HepG2 (cell line): Measurements from ENCODE around the gene ASB16. TPM values are rescaled to one million over a fixed set of nuclear protein-coding genes. Genes with fewer than 3 reads are reported as not detected.

Experiments used
- ATAC-seq: fragments of 200-7000 bp; cut with Tn5 transposase; 3 replicates; pipeline ENCODE4 v1.9.1; 2020; ENCODE audit warnings: mild to moderate bottlenecking, moderate library complexity
- BruUV-seq: library from RNA; stranded (reverse); fragments of 400-500 nt; replicated peaks from 2 replicates; lab custom pipeline; 2021; lab: Mats Ljungman, UMichigan
- CTCF ChIA-PET: fragments of 300-600 bp; formaldehyde crosslinking; extraction: SDS; loops from one replicate; lab custom pipeline; 2021; ENCODE audit warnings: low total read pairs, inconsistent platforms, low intra/inter-chr PET ratio; lab: Yijun Ruan, JAX
- POLR2A ChIA-PET: fragments of 350-600 bp; sonication (Branson Sonifier 250); formaldehyde crosslinking; loops from one replicate; lab custom pipeline; 2020; ENCODE audit warnings: antibody characterized with exemption, inconsistent platforms; lab: Yijun Ruan, JAX
- DNase-seq: peaks from one replicate; pipeline ENCODE4 v3.0.0-alpha.2; 2015; ENCODE audit warnings: low spot score
- FAIRE-seq: peaks from 3 replicates; lab custom pipeline; 2011; peaks lifted over from hg19 to GRCh38; lab: Jason Lieb, UNC
- H2AFZ ChIP-seq: one replicate; pipeline ENCODE4 v1.6.1; 2011; ENCODE audit warnings: low read length, inconsistent platforms
- H3K27ac ChIP-seq: fragments of 300-600 bp; 3 replicates; pipeline ENCODE4 v1.8.0; 2011; ENCODE audit warnings: mixed run types, mild to moderate bottlenecking, mixed read lengths, low read length, inconsistent platforms; ENCODE audit not compliant: insufficient read depth; ENCODE audit errors: extremely low read length
- H3K27me3 ChIP-seq, 2 experiments: fragments of 200-600 bp in 1 of 2; 2 replicates in 1 of 2; 3 replicates in 1 of 2; pipeline versions ENCODE4 v1.6.0 to v1.8.0; 2011; ENCODE audit warnings: low read length in 2 of 2, mild to moderate bottlenecking in 2 of 2, moderate library complexity in 2 of 2, inconsistent platforms in 1 of 2; ENCODE audit not compliant: insufficient read depth in 2 of 2, control insufficient read depth in 1 of 2
- H3K36me3 ChIP-seq, 2 experiments: fragments of 200-600 bp in 1 of 2; replicated peaks in 1 of 2; 2 replicates in 1 of 2; 3 replicates in 1 of 2; pipeline versions ENCODE4 v1.5.1 to v1.8.0; 2011; ENCODE audit warnings: low read length in 2 of 2, inconsistent platforms in 1 of 2; ENCODE audit not compliant: insufficient read depth in 2 of 2, control insufficient read depth in 1 of 2
- H3K4me1 ChIP-seq: 2 replicates; pipeline ENCODE4 v1.5.1; 2012; ENCODE audit warnings: low read length, inconsistent platforms; ENCODE audit not compliant: insufficient read depth
- H3K4me2 ChIP-seq: 2 replicates; pipeline ENCODE4 v1.6.0; 2011; ENCODE audit warnings: low read depth, low read length, inconsistent platforms
- H3K4me3 ChIP-seq, 3 experiments: fragments of 200-600 bp in 1 of 3; sonication (generic), shearing (Covaris generic) in 1 of 3; replicated peaks in 1 of 3; 2 replicates each; pipeline ENCODE4 v1.5.1; 2011 to 2016; ENCODE audit warnings: low read length in 3 of 3, inconsistent platforms in 2 of 3, low read depth in 2 of 3, mild to moderate bottlenecking in 2 of 3, control low read depth in 1 of 3, mixed read lengths in 1 of 3; ENCODE audit not compliant: insufficient read depth in 1 of 3
- H3K79me2 ChIP-seq: one replicate; pipeline ENCODE4 v1.6.1; 2011; ENCODE audit warnings: low read length, inconsistent platforms; ENCODE audit not compliant: insufficient read depth
- H3K9ac ChIP-seq: 2 replicates; pipeline ENCODE4 v1.6.0; 2011; ENCODE audit warnings: mild to moderate bottlenecking, low read depth, low read length, inconsistent platforms; ENCODE audit not compliant: insufficient read depth
- H3K9me3 ChIP-seq: 2 replicates; pipeline ENCODE4 v1.5.1; 2012; ENCODE audit warnings: mild to moderate bottlenecking, low read length
- H4K20me1 ChIP-seq: 2 replicates; pipeline ENCODE4 v1.6.0; 2011; ENCODE audit warnings: inconsistent platforms, mild to moderate bottlenecking, low read length, moderate library complexity; ENCODE audit not compliant: insufficient read depth
- ARNTL ChIP-seq: sonication (generic); formaldehyde crosslinking; IDR thresholded peaks from 2 replicates; pipeline ENCODE4 v1.4.0; 2020; ENCODE audit warnings: mild to moderate bottlenecking, missing genetic modification reagents
- DNMT1 ChIP-seq: sonication (generic); formaldehyde crosslinking; IDR thresholded peaks from 2 replicates; pipeline ENCODE4 v1.5.1; 2020; ENCODE audit warnings: mild to moderate bottlenecking, missing genetic modification reagents
- HDAC2 ChIP-seq: sonication (generic); formaldehyde crosslinking; IDR thresholded peaks from 2 replicates; pipeline ENCODE4 v1.4.0; 2020; ENCODE audit warnings: missing genetic modification reagents
- HNRNPK ChIP-seq: fragments of 200-400 bp; formaldehyde crosslinking; IDR thresholded peaks from 2 replicates; pipeline ENCODE4 v1.6.1; 2018; ENCODE audit warnings: low read length, low read depth, moderate library complexity, mild to moderate bottlenecking; ENCODE audit not compliant: poor library complexity, severe bottlenecking
- MTF1 ChIP-seq: sonication (generic); formaldehyde crosslinking; IDR thresholded peaks from 2 replicates; pipeline ENCODE4 v1.5.0; 2020; ENCODE audit warnings: missing genetic modification reagents
- NFKBIZ ChIP-seq: IDR thresholded peaks from 2 replicates; pipeline ENCODE4 v1.6.1; 2018; ENCODE audit warnings: missing genetic modification reagents, missing compliant biosample characterization
- NFYC ChIP-seq: IDR thresholded peaks from 2 replicates; pipeline ENCODE4 v1.6.1; 2016; ENCODE audit warnings: missing genetic modification reagents, missing compliant biosample characterization
- NONO ChIP-seq, 2 experiments: fragments of 450-650 bp in 1 of 2; sonication (generic) in 1 of 2; formaldehyde crosslinking in 1 of 2; IDR thresholded peaks in 1 of 2; conservative IDR thresholded peaks in 1 of 2; 2 replicates each; pipeline versions ENCODE4 v1.6.1 to v1.8.0; 2017 to 2022; ENCODE audit warnings: mild to moderate bottlenecking in 1 of 2, missing genetic modification reagents in 1 of 2, moderate library complexity in 1 of 2
- NPAS2 ChIP-seq: sonication (generic); formaldehyde crosslinking; IDR thresholded peaks from 2 replicates; pipeline ENCODE4 v1.8.0; 2022; ENCODE audit warnings: mild to moderate bottlenecking, missing genetic modification reagents, borderline replicate concordance
- SIN3B ChIP-seq: fragments of 150-350 bp; IDR thresholded peaks from 2 replicates; pipeline ENCODE4 v1.6.1; 2014; ENCODE audit warnings: low read length
- SP5 ChIP-seq: IDR thresholded peaks from 2 replicates; pipeline ENCODE4 v1.6.1; 2016; ENCODE audit warnings: low read depth, borderline replicate concordance
- WIZ ChIP-seq: sonication (generic); formaldehyde crosslinking; IDR thresholded peaks from 2 replicates; pipeline ENCODE4 v1.5.1; 2020; ENCODE audit warnings: mild to moderate bottlenecking, missing genetic modification reagents
- XBP1 ChIP-seq: sonication (generic); formaldehyde crosslinking; IDR thresholded peaks from 2 replicates; pipeline ENCODE4 v1.5.0; 2020; ENCODE audit warnings: missing genetic modification reagents
- ZFP41 ChIP-seq: sonication (generic); formaldehyde crosslinking; IDR thresholded peaks from 2 replicates; pipeline ENCODE4 v1.4.0; 2020; ENCODE audit warnings: mild to moderate bottlenecking, missing genetic modification reagents, borderline replicate concordance
- ZFP82 ChIP-seq: sonication (generic); formaldehyde crosslinking; IDR thresholded peaks from 2 replicates; pipeline ENCODE4 v1.5.1; 2020; ENCODE audit warnings: mild to moderate bottlenecking, missing genetic modification reagents, borderline replicate concordance
- ZMAT3 ChIP-seq: sonication (generic); formaldehyde crosslinking; conservative IDR thresholded peaks from 2 replicates; pipeline ENCODE4 v1.7.0; 2021; ENCODE audit warnings: missing genetic modification reagents
- ZNF12 ChIP-seq: sonication (generic); formaldehyde crosslinking; IDR thresholded peaks from 2 replicates; pipeline ENCODE4 v1.5.0; 2020; ENCODE audit warnings: missing genetic modification reagents
- ZNF543 ChIP-seq: sonication (generic); formaldehyde crosslinking; IDR thresholded peaks from 2 replicates; pipeline ENCODE4 v1.4.0; 2020; ENCODE audit warnings: mild to moderate bottlenecking, missing genetic modification reagents
- ZNF550 ChIP-seq: sonication (generic); formaldehyde crosslinking; IDR thresholded peaks from 2 replicates; pipeline ENCODE4 v1.4.0; 2020; ENCODE audit warnings: mild to moderate bottlenecking, missing genetic modification reagents, borderline replicate concordance
- WGBS: methylation state at CpG from one replicate; pipeline ENCODE4 v1.1.6; 2017; ENCODE audit warnings: low lambda C conversion rate; 5-methylcytosine and 5-hydroxymethylcytosine counted together
- in situ Hi-C: cut with HindIII; loops from 2 replicates; pipeline ENCODE4 v1.10.0; 2017; ENCODE audit warnings: low pct_unique_long_range_greater_than_20kb; ENCODE audit not compliant: extremely low pct_ligation_motif_present
- intact Hi-C: fragments of 100-400 bp; cut with micrococcal nuclease; formaldehyde crosslinking; loops from one replicate; pipeline ENCODE4 v1.10.0; 2022; ENCODE audit not compliant: unreplicated experiment
- polyA plus RNA-seq, 8 experiments: library from polyadenylated mRNA; depleted of rRNA in 3 of 8; stranded (reverse) in 7 of 8; unstranded in 1 of 8; fragments of >200 nt; fragmentation: Illumina TruSeq in 4 of 8; extraction: Trizol in 4 of 8; gene quantifications; 2 replicates each; pipeline versions ENCODE4 v1.2.1 to v1.2.3, GENCODE V29; 2011 to 2016; ENCODE audit warnings: low read depth in 4 of 8, missing spikeins in 1 of 8, mixed read lengths in 1 of 8; ENCODE audit not compliant: insufficient read depth in 1 of 8
- total RNA-seq, 5 experiments: library from RNA; depleted of rRNA; stranded (reverse); fragments of >200 nt; fragmentation: Illumina TruSeq; extraction: Trizol; gene quantifications; 2 replicates each; pipeline ENCODE4 v1.2.3, GENCODE V29; 2016; ENCODE audit warnings: low read depth in 1 of 5

The ASB16 gene
- total and polyA plus RNA-seq, 2 of the 13 experiments (the other 11 are each of a cell fraction or from before 2014, with no cell fraction given): 0.07 TPM; not detected in 1

DNA sequence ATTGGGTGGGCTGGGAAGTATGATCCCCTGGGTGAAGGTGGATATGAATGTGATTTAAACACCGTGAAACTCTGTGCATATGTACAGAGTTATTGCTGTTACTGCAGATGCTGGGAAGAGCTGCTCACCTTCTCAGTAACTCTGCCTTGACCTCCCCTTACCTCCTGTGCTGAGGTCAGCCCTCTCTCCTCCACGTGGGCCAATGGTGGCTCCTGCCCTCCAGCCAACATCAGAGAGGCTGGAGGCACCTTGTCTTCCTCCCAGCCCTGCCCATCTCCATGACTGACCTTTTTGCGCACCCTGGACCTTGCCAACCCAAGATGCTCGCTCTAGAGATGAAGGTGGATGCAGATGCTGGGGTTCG lies 387 bp upstream of the ASB16 start:
- FAIRE-seq: no peak
- peak overlapping the region; percentile 84 for H3K4me2 ChIP-seq
- DNase-seq: no peak
- no peaks in the 10 kb centered on the region for H3K27me3 ChIP-seq
- ATAC-seq: peak; percentile 1; the same call in 1 of the 3 replicates
- H3K9ac ChIP-seq: no peak overlapping the region
- H3K4me3 ChIP-seq: peak overlapping the region in 2 of 3 experiments; percentile 59 to 70; a peak in 3 of 6 replicates
- 22% methylated on average over 5 of the region's 5 CpGs for WGBS
- H3K9me3 ChIP-seq: no peaks in the 10 kb centered on the region
- H3K27ac ChIP-seq: no peak overlapping the region
- 0 out of 2 replicates have a peak, but pooled peaks have one; percentile 27 for TF ChIP-seq DNMT1 (CRISPR knock-in tag)
- no peak for TF ChIP-seq NFYC (CRISPR knock-in tag)
- TF ChIP-seq HNRNPK: no peak
- TF ChIP-seq NONO (IDR thresholded peaks at IDR 0.05): no peak
- TF ChIP-seq NONO (CRISPR knock-in tag; conservative IDR thresholded peaks at IDR 0.05): 0 out of 2 replicates have a peak, but pooled peaks have one; percentile 32
- no peak for TF ChIP-seq XBP1
- no peak for TF ChIP-seq ARNTL (CRISPR knock-in tag)
- TF ChIP-seq WIZ (CRISPR knock-in tag): no peak
- no peak for TF ChIP-seq ZFP41 (CRISPR knock-in tag)
- TF ChIP-seq SIN3B: no peak
- TF ChIP-seq HDAC2 (CRISPR knock-in tag): no peak; the same call in 1 of the 2 replicates
- no peak for TF ChIP-seq SP5 (CRISPR knock-in tag)
- no peak for TF ChIP-seq ZNF543 (CRISPR knock-in tag)
- no peak for TF ChIP-seq ZNF12
- TF ChIP-seq NFKBIZ (CRISPR knock-in tag): no peak
- TF ChIP-seq ZMAT3 (CRISPR knock-in tag): no peak
- TF ChIP-seq ZFP82 (CRISPR knock-in tag): no peak
- no peak for TF ChIP-seq NPAS2 (CRISPR knock-in tag)
- no peak for TF ChIP-seq MTF1
- TF ChIP-seq ZNF550 (CRISPR knock-in tag): 0 out of 2 replicates have a peak, but pooled peaks have one; percentile 3
- no peaks in the 10 kb centered on the region for H3K79me2 ChIP-seq
- H4K20me1 ChIP-seq: no peaks in the 10 kb centered on the region
- ChIA-PET POLR2A (interaction anchor here (1.6 to 2.0 kb wide), 2 partner anchors 14 to 16 kb away, joined by 8 to 13 read pairs; partner anchors contain the start of gene TMUB2), CTCF (no interaction called here)
- no peaks in the 10 kb centered on the region for H3K36me3 ChIP-seq
- H2AFZ ChIP-seq: no peak overlapping the region
- intact Hi-C loops: no loop called here
- H3K4me1 ChIP-seq: peaks cover 41% of the 10 kb centered on the region
- in situ Hi-C loops: loop anchor here (5.0 kb wide), 1 partner anchor 228 kb away; the partner anchor contains the start of gene PPY
- no TSS peak for BruUV-seq
